IPS DF 4.7 (cell line): ENCODE results near the gene STXBP1.

Experiments used
- DNase-seq: peaks from one replicate; pipeline ENCODE4 v3.0.0-alpha.2; 2013; ENCODE audit warnings: low spot score; ENCODE audit errors: extremely low read depth

Gene STXBP1

DNA sequence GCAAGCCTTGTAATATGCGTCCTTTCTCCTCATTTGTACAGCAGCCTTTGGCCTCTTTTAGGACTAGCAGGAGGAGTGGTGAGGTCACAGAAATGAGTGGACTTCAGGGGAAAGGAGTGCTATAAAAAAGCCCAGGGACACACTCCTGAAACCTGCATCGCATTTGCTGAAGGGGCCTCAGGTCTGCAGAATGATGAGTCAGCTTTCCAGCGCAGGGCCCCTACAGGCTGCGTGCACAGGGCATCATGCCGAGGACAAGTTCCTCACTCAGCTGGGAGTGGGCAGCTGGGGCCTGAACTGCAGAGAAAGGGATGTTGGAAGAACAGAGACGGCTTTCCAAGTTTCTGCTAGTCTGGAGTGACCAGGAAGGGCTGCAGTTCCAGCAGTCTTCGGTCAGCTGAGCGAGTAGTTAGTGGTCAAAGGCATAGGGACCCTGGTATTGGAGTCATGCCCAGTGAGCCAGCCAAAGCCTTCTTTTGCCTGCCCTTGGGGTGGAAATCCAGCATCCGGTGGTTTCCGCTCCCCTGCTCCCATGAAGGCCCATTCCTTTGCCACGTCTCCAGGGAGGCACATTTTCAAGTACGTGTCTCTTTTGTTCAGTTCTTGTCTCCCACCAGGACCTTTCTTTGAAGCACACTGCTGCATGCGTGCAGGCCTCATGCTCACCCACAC, 77.4 kb downstream of the STXBP1 start:
- DNase-seq: no peak

DNA sequence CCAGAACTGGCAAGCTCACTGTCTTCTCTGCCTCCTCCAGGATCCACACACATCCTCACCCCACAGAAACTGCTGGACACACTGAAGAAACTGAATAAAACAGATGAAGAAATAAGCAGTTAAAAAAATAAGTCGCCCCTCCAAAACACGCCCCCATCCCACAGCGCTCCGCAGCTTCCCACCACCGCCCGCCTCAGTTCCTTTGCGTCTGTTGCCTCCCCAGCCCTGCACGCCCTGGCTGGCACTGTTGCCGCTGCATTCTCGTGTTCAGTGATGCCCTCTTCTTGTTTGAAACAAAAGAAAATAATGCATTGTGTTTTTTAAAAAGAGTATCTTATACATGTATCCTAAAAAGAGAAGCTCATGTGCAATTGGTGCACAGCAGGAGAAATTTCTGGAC, 78.7 kb downstream of the STXBP1 start:
- DNase-seq: no peak

DNA sequence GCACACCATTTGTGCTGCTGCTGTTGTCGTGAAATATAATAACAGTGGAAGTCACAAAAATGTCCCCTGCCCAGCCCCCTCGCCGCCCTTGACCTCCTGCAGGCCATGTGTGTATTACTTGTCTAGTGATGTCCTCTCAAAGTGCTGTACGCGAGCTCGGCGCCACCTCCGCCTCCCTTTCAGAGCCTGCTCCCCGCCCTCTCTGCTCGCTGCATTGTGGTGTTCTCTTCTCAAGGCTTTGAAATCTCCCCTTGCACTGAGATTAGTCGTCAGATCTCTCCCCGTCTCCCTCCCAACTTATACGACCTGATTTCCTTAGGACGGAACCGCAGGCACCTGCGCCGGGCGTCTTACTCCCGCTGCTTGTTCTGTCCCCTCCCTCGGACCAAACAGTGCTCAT, 80.0 kb downstream of the STXBP1 start:
- DNase-seq: no peak

DNA sequence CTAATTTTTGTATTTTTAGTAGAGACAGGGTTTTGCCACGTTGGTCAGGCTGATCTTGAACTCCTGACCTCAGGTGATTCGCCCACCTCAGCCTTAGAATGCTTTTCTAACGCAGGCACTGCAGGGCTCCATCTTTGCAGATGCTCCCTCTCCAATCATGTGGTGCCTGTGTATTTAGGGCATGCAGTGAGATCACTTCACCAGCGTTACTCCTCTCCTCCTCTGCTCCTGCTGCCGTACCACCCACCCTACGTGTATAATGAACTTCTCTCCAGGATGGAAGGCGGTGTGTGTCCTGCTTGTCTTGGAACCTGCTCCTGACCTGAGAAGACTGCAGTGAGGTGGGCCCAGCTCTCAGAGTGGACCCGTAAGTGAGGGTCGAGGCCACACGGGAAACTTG, 81.1 kb downstream of the STXBP1 start:
- no peak for DNase-seq

DNA sequence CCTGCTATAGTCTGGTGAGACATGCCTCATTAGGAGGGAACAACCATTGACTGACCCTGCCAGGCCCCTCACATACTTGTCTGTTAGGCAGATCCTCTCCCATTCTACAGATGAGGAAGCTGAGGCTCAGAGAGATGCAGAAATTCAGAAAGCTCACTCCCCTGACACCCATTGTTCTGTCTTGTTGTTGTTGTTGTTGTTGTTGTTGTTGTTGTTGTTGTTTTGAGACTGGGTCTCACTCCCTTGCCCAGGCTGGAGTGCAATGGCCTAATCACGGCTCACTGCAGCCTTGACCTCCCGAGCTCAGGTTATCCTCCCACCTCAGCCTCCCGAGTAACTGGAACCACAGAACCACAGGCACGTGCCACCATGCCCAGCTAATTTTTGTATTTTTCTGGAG, 81.6 kb downstream of the STXBP1 start:
- no peak for DNase-seq

DNA sequence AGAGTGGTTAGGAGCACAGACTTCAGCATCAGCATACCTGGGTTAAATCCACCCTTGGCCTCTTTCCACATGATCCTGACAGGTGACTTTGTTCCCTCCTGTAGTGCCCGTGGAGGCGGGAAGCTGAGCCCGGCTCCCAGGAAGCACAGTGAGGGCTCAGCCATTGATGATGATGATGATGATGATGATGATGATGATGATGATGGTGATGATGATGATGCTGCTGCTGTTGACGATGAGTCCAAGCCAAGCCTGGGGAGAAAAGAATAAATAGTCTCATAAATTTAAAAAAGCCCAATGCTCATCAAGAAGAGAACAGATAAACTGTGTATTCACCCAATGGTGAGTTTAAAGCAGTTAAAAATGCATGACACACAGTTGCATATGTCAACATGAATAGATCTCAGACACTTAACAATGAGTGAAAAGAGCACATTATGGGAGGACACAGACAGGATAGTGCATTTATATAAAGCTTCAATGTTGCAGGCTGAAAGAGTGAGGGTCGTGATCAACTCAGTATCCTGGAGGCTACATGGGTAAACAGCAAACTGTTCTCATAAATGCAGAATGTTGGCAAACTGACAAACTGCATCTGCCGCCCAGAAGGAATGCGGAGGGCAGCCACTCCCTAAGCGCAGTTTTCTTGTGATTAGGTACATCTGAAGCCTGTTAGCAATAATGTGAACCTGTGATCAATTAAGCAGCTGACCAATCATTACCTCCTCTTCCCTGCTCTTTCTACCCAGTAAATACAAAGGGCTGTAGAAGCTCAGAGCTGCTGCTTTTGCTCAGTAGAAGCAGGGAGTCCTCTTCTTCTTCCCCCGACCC, 83.0 kb downstream of the STXBP1 start:
- no peak for DNase-seq

DNA sequence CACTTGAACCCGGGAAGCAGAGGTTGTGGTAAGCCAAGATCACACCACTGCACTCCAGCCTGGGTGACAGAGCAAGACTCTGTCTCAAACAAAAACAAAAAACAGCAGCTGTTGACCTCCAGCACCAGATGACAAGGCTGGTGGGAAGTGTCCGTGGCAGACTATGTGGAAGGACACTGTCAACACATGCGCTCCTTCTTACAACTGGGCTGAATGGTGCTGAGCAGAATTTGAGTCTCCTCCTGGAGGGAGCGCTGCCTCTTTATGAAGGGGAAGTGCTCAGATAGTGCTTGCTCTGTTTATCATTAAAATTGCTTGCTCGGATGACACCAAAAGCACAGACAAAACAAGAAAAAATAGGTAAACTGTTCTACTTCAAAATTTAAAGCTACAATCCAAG, 85.5 kb downstream of the STXBP1 start:
- DNase-seq: no peak

DNA sequence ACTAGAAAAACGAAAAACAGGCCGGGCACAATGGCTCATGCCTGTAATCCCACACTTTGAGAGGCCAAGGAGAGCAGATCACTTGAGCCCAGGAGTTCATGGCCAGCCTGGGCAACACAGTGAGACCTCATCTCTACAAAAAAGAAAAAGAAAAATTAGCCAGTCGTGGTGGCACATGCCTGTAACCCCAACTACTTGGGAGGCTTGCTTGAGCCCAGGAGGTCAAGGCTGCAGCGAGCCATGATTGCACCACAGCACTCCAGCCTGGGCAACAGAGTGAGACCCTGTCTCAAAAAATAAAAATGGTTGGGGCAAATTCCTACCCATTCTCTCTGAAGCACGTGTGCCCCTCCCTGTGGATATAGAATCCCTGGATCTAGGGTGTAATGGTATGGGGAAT, 86.3 kb downstream of the STXBP1 start:
- no peak for DNase-seq

DNA sequence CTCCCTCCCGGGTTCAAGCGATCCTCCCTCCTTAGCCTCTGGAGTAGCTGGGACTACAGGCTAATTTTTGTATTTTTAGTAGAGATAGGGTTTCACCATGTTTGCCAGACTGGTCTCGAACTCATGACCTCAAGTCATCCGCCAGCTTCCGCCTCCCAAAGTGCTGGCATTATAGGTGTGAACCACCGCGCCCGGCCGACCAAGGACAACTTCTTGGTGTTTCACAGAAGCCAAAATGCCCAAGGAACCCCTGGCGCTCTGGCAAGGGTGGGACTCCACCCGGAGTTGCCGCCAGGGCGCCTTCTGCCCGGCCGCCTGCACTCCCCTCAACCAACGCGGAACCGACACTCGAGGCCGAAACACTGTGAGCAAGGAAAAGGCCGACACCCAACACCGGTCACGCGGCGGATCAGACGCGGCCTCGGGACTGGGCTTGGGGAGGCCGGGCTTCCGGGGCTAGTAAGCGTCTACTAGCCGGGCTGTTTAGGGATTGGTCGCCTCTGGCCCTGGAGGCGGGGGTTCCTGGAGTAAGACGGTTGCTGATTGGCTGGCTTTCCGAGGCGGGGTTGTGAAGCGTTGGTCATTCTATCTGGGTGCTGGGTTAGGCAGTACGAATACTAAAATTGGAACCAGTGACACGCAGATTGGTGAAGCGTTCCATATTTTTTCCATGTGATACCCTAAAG, 87.1 kb downstream of the STXBP1 start:
- peak; percentile 72 for DNase-seq

DNA sequence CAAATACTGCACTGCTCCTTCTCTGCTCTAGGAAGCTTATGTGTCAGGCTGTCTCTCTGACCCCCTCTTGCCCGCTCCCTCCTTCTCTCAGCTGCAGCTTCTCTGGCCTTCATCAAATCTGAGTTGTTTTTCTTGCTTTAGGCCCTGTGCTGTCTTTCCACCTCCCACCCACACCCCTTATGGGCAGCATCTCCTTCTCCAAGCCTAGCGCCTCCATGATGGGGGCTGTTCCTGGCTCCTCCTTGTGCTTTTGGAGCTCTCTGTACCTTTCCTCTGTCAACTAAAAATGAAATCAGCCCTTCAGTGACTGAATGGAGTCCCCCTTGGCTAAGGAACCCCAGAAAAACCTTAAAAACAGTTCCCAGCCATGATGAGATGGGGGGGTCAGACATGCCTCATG, 88.1 kb downstream of the STXBP1 start:
- no peak for DNase-seq

DNA sequence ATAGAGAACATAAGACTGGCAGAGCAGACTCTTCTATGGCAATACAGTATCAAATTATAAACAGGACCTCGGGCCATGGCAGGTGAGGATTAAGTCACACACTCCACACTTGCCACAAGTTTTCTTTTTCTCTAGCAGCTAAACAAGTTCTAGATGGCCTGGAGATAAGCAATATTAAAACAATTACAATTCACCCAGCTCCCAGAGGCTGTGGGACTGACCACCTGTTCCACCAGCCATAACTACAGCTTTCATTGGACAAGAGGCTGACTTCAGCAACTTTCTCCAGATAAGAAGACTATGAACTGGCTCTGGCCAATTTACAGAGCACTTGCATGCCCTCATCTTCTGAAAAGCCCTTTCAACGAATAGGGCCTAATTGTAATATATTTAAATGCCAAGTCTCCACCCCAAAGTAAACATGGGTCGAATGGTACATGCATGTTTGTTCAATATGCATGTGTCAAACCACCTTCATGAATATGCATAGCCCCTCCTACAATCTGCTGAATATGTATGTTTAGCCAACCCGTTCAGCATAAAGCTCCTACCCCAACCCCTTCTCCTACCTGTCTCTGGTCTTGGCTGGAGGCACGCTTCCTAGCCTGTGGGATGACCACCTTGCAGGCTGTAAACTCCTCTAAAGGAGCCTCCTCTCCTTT, 88.6 kb downstream of the STXBP1 start:
- no peak for DNase-seq

DNA sequence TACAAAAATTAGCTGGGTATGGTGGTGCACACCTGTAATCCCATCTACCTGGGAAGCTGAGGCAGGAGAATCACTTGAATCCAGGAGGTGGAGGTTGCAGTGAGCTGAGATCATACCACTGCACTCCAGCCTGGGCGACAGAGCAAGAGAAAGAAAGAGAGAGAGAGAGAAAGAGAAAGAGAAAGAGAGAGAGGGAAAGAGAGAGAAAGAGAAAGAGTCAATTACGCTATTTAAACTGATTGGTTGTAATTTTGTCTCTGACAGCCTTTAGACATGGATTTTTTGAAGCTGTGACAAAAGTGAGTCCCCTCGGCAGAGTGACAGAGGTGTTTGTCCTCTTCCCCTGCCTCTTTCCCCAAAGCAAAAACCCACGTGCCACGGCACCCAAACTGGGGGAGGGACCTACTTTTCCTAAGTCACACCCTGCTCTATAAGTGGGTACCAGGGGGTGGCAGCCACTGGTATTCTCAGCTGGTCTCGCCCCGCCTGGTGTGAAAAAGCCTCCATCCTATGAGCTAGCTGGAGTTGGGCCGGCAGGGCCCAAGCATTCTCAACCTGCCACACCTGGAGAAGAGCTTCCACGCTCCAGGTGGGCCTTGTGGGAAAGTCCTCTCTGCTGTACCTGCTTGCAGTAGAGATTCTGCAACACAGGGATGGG, 91.3 kb downstream of the STXBP1 start:
- DNase-seq: no peak

DNA sequence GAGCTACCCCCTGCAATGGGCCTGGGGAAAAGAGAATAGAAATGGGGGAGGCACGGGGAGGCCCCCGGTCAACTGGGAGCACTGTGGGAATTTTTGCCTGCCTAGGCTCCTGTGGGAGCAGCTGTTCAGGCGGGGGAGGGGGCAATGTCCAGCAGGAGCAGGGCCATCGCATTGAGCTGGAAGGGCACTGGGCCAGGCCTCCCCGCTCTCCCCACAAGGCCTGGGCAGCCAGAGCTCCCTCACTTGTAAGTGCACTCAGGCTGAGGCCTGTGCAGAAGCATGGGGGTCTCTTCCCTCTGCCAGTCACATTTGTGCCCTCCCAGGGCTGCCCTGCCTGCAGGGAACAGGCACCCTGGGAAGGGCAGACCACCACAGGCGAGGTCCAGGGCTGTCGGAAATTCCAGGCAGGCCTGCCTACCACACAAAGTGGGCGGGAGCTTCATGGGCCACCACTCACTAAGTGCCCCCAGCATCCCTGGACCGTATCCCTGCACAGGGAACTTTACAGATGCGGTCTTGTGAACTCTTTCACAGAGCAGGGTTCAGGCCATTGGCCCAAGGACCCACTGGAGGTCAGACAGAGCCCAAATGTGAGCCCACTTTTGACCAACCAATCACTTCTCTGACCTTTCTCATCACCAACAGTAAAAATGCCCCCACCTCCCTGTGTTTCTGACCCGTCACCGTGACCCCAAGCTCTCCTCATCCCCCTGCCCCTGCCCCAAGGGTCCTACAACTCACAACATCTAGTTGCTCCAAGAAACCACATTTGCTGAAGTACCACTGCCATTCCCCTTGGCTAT, 93.7 kb downstream of the STXBP1 start:
- DNase-seq: no peak

DNA sequence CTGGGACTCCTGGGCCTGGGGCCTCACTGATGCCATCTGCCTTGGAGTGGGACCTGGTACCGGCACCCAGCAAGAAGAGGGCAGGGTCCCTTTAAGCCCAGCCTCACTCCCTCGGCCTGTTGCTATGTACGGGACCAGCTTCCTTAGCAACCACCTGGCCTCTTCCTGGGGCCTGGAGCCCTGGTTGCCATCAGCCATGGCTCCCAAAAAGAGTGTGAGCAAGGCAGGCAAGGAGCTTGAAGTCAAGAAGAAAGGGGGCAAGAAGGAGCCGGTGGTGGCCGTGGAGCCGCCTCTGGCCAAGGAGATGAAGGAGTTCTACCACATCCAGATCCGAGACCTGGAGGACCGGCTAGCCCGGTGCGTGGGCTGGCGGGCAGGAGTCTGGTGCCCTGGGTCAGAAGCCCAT, 94.8 kb downstream of the STXBP1 start, which contains the start of gene CFAP157:
TSS of gene CFAP157 (plus strand) at position 153 of the 406 bp plus-strand sequence. CDS start at position 197, 44 bp downstream.
- no peak for DNase-seq

DNA sequence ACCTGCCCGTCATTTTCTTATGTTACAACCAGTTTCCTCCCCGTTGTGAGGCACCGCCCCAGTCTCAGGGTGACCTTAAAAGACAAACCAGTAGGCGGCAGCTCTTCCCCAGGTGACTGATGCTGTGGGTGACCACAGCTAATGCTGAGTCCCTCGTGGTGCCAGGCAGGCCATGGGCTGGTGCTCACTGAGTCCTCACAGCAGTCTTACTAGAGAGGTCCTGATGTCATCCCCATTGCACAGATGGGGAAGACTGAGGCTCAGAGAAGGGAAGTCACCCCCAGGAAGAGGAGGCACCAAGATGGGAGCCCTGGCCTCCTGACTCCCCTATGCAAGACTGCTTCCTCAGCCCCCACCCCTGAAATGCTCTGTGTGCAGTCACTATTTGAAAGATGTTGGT, 95.7 kb downstream of the STXBP1 start:
- DNase-seq: no peak

DNA sequence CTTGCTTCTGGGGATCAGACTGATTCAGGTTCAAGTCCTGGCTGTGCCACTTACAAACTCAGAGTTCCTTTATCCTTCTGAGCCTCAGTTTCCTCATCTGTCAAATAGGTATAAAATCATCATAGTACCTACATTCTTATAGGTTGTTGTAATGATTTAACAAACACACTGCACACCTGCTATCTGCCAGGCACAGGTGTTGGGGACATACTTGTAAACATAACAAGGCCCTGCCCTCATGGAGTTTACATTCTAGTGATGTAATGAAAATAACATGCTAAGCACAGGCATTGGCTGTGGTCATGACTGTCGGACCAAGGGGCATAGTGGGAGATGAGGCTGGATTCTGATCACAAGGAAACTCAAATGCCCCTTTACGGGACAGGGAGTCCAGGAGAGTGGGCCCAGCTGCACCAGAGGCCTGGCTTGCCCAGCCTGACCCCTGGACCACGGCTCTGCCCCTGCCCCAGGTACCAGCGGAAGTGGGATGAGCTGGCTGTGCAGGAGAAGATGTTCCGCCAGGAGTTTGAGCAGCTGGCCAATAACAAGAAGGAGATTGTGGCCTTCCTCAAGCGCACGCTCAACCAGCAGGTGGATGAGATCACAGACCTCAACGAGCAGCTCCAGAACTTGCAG, 97.0 kb downstream of the STXBP1 start:
- no peak for DNase-seq

DNA sequence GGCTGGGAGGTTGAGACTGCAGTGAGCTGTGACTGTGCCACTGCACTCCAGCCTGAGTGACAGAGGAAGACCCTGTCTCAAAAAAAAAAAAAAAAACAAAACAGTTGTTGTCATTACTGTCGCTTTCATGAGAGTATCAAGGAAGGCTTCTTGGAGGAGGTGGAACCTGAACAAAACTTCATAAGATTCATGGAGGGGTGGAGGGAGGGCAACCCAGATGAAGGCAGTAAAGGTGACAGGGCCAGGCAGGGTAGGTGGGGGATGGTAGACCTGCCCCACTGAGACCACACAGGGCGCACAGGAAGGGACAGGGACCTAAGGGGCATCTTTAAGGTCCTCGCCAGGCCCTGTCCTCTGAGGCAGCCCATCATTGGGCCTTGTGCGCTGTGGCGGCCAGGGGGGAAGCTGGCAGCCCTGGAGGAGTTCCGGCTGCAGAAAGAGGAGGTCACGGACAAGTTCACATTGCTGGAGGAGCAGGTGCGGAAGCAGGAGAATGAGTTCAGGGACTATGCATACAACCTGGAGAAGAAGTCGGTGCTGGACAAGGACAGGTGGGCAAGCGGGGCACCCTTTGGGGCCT, 98.2 kb downstream of the STXBP1 start:
- DNase-seq: no peak

DNA sequence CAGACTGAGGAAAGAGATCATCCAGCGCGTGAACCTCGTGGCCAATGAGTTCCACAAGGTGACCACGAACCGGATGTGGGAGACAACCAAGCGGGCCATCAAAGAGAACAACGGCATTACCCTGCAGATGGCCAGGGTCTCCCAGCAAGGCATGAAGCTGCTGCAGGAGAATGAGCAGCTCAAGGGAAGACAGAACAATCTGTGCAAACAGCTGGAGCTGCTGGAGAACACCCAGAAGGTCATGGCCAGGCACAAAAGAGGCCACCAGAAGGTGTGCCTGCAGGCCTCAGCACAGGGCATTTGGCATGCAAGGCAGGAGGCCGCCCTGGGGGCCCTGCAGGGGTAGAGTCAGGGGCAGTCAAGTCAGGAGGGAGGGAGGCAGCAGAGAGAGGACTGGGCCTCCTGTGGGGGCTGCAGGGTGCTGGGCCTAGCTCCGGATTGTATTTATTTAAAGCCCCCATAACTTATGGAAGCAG, 99.2 kb downstream of the STXBP1 start:
- DNase-seq: no peak

DNA sequence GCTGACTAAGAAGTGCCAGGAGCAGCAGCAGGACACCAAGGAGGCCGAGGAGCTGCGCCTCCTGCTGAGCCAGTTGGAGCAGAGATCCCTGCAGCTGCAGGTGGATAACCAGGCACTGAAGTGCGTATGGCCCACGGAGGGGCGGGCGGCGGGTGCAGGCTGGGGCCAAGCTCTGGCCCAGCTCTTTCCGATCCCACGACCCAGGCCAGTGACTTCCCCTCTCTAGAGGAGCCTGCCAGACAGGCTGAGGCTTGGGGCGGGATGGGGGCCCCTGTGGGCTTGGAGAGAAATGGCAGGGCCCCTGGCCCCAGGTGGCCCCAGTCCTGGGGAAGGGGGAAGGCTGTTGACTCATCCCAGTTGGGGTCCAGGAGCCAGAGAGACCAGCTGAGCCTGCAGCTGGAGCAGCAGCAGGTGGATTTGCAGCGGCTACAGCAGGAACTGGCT, 99.8 kb downstream of the STXBP1 start:
- no peak for DNase-seq
